Adrenal gland (tissue), 12 donors: ENCODE data around the gene CCT2. TPM values are rescaled to one million over a fixed set of nuclear protein-coding genes. Genes with fewer than 3 reads are reported as not detected.

Experiments
- DNase-seq, 7 donors: peaks; one replicate each; pipeline ENCODE4 v3.0.0-alpha.2; 2019 to 2020
- H3K27ac ChIP-seq, 5 donors: fragments of 200-600 bp; sonication (generic) in 4 of 5; 1 replicate in 3 of 5; 2 replicates in 2 of 5; pipeline versions ENCODE4 v1.5.1 to v1.8.0; 2016 to 2020; ENCODE audit warnings: mild to moderate bottlenecking in 1 of 5
- H3K27me3 ChIP-seq: fragments of 200-600 bp; 2 replicates; pipeline ENCODE4 v1.8.0; 2021
- H3K36me3 ChIP-seq, 2 donors: fragments of 200-600 bp; replicated peaks in 1 of 2; 1 replicate in 1 of 2; 2 replicates in 1 of 2; pipeline versions ENCODE4 v1.5.1 to v1.8.0; 2018 to 2022
- H3K4me1 ChIP-seq, 2 donors: fragments of 200-600 bp; replicated peaks in 1 of 2; 1 replicate in 1 of 2; 2 replicates in 1 of 2; pipeline versions ENCODE4 v1.5.1 to v1.8.0; 2018 to 2021
- H3K4me3 ChIP-seq, 4 donors: fragments of 200-600 bp; sonication (generic) in 3 of 4; one replicate each; pipeline ENCODE4 v1.5.1; 2016 to 2018
- H3K9me3 ChIP-seq, 3 donors: fragments of 200-600 bp; sonication (generic) in 1 of 3; replicated peaks in 1 of 3; 1 replicate in 2 of 3; 2 replicates in 1 of 3; pipeline versions ENCODE4 v1.5.1 to v1.8.0; 2016 to 2021
- POLR2A ChIP-seq, 2 donors: fragments of 450-650 bp; IDR thresholded peaks; one replicate each; pipeline ENCODE4 v1.6.1; 2017; ENCODE audit warnings: antibody characterized with exemption in 2 of 2, mild to moderate bottlenecking in 2 of 2, moderate library complexity in 1 of 2
- WGBS, 4 donors: extraction: QIAGEN DNeasy Blood & Tissue Kit in 2 of 4; methylation state at CpG; one replicate each; pipeline versions ENCODE4 v1.1.5 to v1.1.7; 2013 to 2017; 5-methylcytosine and 5-hydroxymethylcytosine counted together
- intact Hi-C, 2 donors: fragments of 100-400 bp; cut with DNase I; formaldehyde crosslinking; loops; one replicate each; pipeline versions ENCODE4 v1.14.1 to v1.15.0; 2022 to 2023
- polyA plus RNA-seq, 3 donors: library from polyadenylated mRNA; stranded (reverse); fragments of 200-250 nt in 2 of 3; fragments of 350-450 nt in 1 of 3; fragmentation: Illumina TruSeq in 1 of 3; extraction: RNeasy Lipid Tissue Mini Kit (QIAGEN cat#74804) in 1 of 3; gene quantifications; one replicate each; pipeline ENCODE4 v1.2.3, GENCODE V29; 2013 to 2014
- total RNA-seq, 9 donors: library from RNA; depleted of rRNA in 4 of 9; stranded (reverse); fragments of >200 nt in 4 of 9; fragments of 120-200 nt in 1 of 9; fragmentation: NEBNext Ultra II Directional in 1 of 9; extraction: Animal tissue kit (Norgen Biotek cat#: 25700) in 1 of 9; gene quantifications; one replicate each; pipeline versions ENCODE4 v1.1.0 to v1.2.4, GENCODE V29; 2013 to 2023
- TF ChIP-seq, protein P1 (sequence below), 6 experiments: fragments of 450-650 bp in 4 of 6; fragments of 200-600 bp in 2 of 6; sonication (generic) in 1 of 6; IDR thresholded peaks; 1 replicate in 5 of 6; 2 replicates in 1 of 6; pipeline versions ENCODE4 v1.5.1 to v1.8.0; 2016 to 2021; ENCODE audit warnings: antibody characterized with exemption in 6 of 6, mild to moderate bottlenecking in 2 of 6, moderate library complexity in 1 of 6
- donor health status: healthy with polysubstance abuse.
- donor health status: Bipolar disorder and iron deficiency.
- donor health status: DM: yes; HTN: yes; CAD: no.
- donor health status: DM: no; HTN: no; CAD: no.
- donor health status: DM: no; HTN: no; CAD: no.
- donor health status: DM: yes; HTN: yes; CAD: no.

Gene CCT2
- total and polyA plus RNA-seq, 12 donors = 83.5 to 290 (median 119) TPM

GRCh38 chr12:69566603-69567002, 18.7 kb upstream of the CCT2 start:
- 79 to 90% (median 89%) methylated on average over 3 of the region's 3 CpGs for WGBS, 4 donors
- no peak overlapping the region for H3K27ac ChIP-seq
- DNase-seq = no peak

GRCh38 chr12:69569236-69569635, 16.0 kb upstream of the CCT2 start:
- Histone ChIP-seq H3K4me1 (no peaks in the 10 kb centered on the region), H3K36me3 (peaks cover 0 to 28% of the 10 kb centered on the region in 2 donors), H3K27ac (no peak overlapping the region), H3K27me3 (no peaks in the 10 kb centered on the region), H3K9me3 (no peaks in the 10 kb centered on the region), H3K4me3 (no peak overlapping the region)
- TF ChIP-seq POLR2A (IDR thresholded peaks at IDR 0.05) = no peak
- TF ChIP-seq, protein P1, sequence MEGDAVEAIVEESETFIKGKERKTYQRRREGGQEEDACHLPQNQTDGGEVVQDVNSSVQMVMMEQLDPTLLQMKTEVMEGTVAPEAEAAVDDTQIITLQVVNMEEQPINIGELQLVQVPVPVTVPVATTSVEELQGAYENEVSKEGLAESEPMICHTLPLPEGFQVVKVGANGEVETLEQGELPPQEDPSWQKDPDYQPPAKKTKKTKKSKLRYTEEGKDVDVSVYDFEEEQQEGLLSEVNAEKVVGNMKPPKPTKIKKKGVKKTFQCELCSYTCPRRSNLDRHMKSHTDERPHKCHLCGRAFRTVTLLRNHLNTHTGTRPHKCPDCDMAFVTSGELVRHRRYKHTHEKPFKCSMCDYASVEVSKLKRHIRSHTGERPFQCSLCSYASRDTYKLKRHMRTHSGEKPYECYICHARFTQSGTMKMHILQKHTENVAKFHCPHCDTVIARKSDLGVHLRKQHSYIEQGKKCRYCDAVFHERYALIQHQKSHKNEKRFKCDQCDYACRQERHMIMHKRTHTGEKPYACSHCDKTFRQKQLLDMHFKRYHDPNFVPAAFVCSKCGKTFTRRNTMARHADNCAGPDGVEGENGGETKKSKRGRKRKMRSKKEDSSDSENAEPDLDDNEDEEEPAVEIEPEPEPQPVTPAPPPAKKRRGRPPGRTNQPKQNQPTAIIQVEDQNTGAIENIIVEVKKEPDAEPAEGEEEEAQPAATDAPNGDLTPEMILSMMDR (IDR thresholded peaks at IDR 0.05) = no peak
- no peak for DNase-seq
- 31 to 45% (median 39%) methylated on average over 4 of the region's 4 CpGs for WGBS, 4 donors
- intact Hi-C loops = no loop called here

More at GRCh38 chr12:69566603-69567002, 18.7 kb upstream of the CCT2 start:
- Histone ChIP-seq H3K27me3 (no peaks in the 10 kb centered on the region), H3K36me3 (peaks cover 0 to 6% of the 10 kb centered on the region in 2 donors), H3K9me3 (no peaks in the 10 kb centered on the region), H3K4me1 (no peaks in the 10 kb centered on the region), H3K4me3 (no peak overlapping the region)
- TF ChIP-seq POLR2A (IDR thresholded peaks at IDR 0.05) = no peak
- TF ChIP-seq, protein P1 (IDR thresholded peaks at IDR 0.05) = no peak
- intact Hi-C loops = no loop called here

- TF ChIP-seq, protein P1 (IDR thresholded peaks at IDR 0.05) = no peak
- TF ChIP-seq POLR2A (IDR thresholded peaks at IDR 0.05) = no peak
- WGBS, 4 donors = 93 to 94% (median 93%) methylated on average over 10 of the region's 10 CpGs
- Histone ChIP-seq H3K4me3 (no peak overlapping the region), H3K4me1 (no peaks in the 10 kb centered on the region), H3K36me3 (peaks cover 0 to 36% of the 10 kb centered on the region in 2 donors), H3K27me3 (no peaks in the 10 kb centered on the region), H3K27ac (no peak overlapping the region), H3K9me3 (no peaks in the 10 kb centered on the region)
- no peak for DNase-seq
- intact Hi-C loops = loop anchor here in 1 of 2 donors (5.0 kb wide), 1 partner anchor 103 kb away; no protein-coding TSS in a partner anchor
Measured at GRCh38 chr12:69570000-69570516, 15.2 kb upstream of the CCT2 start.

DNA sequence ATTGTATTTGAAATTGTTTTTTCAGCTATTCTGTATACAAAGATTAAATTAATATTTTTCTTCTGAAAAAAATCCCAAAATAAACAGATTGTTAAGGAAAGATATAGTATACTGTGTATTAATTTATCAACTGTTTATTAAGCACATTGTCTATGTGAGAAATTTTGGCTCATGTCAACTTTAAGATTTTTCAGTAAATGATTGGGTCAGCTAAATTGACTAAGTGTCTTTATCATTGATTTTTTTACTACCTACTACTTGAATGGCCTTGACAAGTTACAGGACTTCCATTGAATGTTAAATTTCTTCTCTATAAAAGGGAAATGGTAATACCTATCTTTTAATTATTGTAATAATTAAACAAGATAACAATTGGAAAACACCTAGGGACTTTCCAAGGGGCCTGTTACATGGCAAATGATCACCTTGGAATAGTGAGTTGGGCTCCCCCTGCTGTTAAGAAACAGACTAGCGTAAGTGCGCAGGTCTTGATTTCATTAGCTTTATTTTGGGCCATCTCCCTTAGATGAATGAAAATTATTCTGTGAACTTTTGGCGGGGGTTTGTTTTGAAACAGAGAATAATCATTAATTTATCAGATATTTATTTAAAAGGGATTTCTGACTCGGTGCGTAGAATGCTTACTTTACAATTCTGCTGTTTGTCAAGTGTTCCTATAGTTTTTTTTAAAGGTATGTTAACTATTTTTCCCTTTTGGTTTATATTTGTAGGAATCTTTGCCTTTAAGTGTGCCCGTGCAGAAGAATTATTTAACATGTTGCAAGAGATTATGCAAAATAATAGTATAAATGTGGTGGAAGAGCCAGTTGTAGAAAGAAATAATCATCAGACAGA, 14.5 kb upstream of the CCT2 start:
- Histone ChIP-seq H3K4me1 (no peaks in the 10 kb centered on the region), H3K9me3 (no peaks in the 10 kb centered on the region), H3K36me3 (peaks cover 0 to 40% of the 10 kb centered on the region in 2 donors), H3K4me3 (no peak overlapping the region), H3K27ac (no peak overlapping the region), H3K27me3 (no peaks in the 10 kb centered on the region)
- no peak for TF ChIP-seq POLR2A (IDR thresholded peaks at IDR 0.05)
- TF ChIP-seq, protein P1 (IDR thresholded peaks at IDR 0.05) = peak; percentile 70 to 85 (median 80)
- WGBS, 4 donors = 42 to 51% (median 46%) methylated on average over 6 of the region's 6 CpGs
- DNase-seq = peak; percentile 43 to 85 (median 57)
- intact Hi-C loops = loop anchor here in 1 of 2 donors (5.0 kb wide), 1 partner anchor 103 kb away; no protein-coding TSS in a partner anchor
